Measurements from ENCODE around the gene HS3ST3B1. TPM values are rescaled to one million over a fixed set of nuclear protein-coding genes. Genes with fewer than 3 reads are reported as not detected.

HS3ST3B1 gene
- total and polyA plus RNA-seq, 8 donors: 0.30 to 2.8 (median 1.5) TPM

DNA sequence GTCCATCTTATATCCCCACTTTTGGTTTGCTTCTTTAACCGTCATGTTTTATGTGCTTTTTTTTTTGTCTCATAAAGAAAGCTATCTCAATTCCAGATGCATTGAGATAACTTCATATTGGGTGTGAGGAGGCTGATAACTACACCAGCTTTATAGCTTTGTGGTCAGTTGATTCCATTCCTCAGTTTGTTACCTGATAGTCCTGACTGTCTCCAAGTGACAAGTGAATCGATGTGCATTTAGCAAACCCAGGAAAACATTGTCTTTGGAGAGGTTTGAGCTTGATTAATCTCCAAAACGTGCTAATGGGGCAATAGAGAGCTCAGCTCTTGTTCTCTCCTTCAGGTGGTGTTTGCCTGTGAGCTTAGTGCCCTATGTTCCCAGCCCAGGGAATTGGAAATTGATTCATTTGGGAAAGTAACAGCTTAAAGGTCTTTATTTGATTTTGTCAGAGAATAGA lies 22.7 kb downstream of the HS3ST3B1 start:
- no peak for FAIRE-seq
- no peak for TF ChIP-seq CTCF (IDR thresholded peaks at IDR 0.05)
- Histone ChIP-seq H3K36me3 (no peaks in the 10 kb centered on the region), H3K4me3 (no peak overlapping the region), H3K9me3 (no peaks in the 10 kb centered on the region), H3K27ac (no peak overlapping the region), H3K27me3 (no peaks in the 10 kb centered on the region), H3K4me1 (no peaks in the 10 kb centered on the region)
- 24% methylated on average over 3 of the region's 3 CpGs for WGBS, 2 donors
- no peak for DNase-seq
- intact Hi-C loops (cut with DNase I): no loop called here
- ATAC-seq: peak in 2 of 4 donors; percentile 35 to 62

DNA sequence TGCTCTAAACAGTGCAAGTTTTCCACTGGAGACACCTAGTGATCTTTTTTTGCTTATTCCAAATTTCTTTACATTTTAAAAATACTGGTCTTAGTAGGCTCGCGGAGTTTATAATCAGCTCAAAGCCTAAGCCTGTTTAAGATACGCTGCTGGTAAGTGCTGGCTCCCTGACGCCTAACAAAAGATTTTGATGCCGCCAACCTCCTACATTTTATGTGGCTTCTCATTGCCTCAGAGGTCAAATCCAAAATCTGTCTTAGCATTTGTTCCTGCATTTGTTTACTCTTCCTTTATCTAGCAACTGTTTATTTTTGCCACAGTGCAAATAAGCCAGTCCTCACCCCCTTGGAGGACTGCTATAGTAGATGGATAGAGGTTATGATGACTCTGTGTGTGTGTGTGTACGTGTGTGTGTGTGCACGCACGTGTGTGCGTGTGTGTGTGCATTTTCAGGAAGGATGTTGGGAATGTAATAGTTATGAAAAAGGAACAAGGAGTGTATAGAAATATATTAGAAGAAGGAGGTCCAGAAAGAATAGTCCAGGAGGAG lies 24.8 kb downstream of the HS3ST3B1 start:
- ATAC-seq (no peak), FAIRE-seq (no peak), DNase-seq (no peak)
- H3K4me1 ChIP-seq: no peaks in the 10 kb centered on the region
- intact Hi-C loops (cut with DNase I): no loop called here
- H3K27me3 ChIP-seq: no peaks in the 10 kb centered on the region
- no peak for TF ChIP-seq CTCF (IDR thresholded peaks at IDR 0.05)
- no peaks in the 10 kb centered on the region for H3K36me3 ChIP-seq
- H3K9me3 ChIP-seq: no peaks in the 10 kb centered on the region
- H3K27ac ChIP-seq: no peak overlapping the region
- no peak overlapping the region for H3K4me3 ChIP-seq
- 44 to 49% methylated on average over 9 of the region's 9 CpGs for WGBS, 2 donors

- no peaks in the 10 kb centered on the region for H3K36me3 ChIP-seq
- H3K4me3 ChIP-seq: no peak overlapping the region
- ATAC-seq: no peak
- intact Hi-C loops (cut with DNase I): no loop called here
- H3K9me3 ChIP-seq: no peaks in the 10 kb centered on the region
- no peaks in the 10 kb centered on the region for H3K27me3 ChIP-seq
- no peak for FAIRE-seq
- TF ChIP-seq CTCF (IDR thresholded peaks at IDR 0.05): no peak
- no peak for DNase-seq
- H3K27ac ChIP-seq: no peak overlapping the region
- WGBS, 2 donors: 50 to 62% methylated on average over 5 of the region's 5 CpGs
- H3K4me1 ChIP-seq: no peaks in the 10 kb centered on the region
These were observed 29.1 kb downstream of the HS3ST3B1 start for GRCh38 chr17:14329900-14330491.

DNA sequence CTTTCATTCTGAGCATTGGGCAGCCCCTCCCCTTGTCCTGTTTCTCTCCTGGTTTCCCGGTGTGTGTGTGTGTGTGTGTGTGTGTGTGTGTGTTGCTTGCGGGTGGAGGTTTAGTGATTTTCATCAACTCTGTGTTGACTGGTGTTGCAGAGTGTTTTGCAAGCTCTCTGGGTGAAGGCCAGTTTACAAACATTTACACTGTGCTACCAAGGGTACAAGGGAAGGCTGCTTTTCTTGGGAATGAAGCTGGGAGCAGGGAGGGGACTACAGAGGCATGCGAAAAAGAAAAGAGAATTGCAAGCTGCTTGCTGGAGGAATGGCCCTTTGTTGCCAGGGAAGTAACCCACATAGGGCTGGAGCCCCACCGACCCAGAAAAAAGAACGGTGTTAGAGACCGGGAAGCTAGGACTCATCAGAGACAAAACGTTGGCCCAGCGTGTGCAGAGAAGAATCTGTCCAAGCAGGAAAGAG lies 29.6 kb downstream of the HS3ST3B1 start:
- no peaks in the 10 kb centered on the region for H3K36me3 ChIP-seq
- FAIRE-seq: no peak
- H3K4me3 ChIP-seq: no peak overlapping the region
- ATAC-seq: peak in 1 of 4 donors; percentile 30
- H3K4me1 ChIP-seq: no peaks in the 10 kb centered on the region
- DNase-seq: no peak
- 39 to 41% methylated on average over 8 of the region's 8 CpGs for WGBS, 2 donors
- no peaks in the 10 kb centered on the region for H3K9me3 ChIP-seq
- no peak for TF ChIP-seq CTCF (IDR thresholded peaks at IDR 0.05)
- H3K27ac ChIP-seq: no peak overlapping the region
- no peaks in the 10 kb centered on the region for H3K27me3 ChIP-seq
- intact Hi-C loops (cut with DNase I): no loop called here
